HG03520 (cell line): Measurements from ENCODE around the gene HSPBP1.
"Not testable (repeated sequence)": the region's sequence is repeated elsewhere in the genome, so short reads cannot be mapped to it uniquely, and the experiment has no call there.

Source experiments
- ATAC-seq: cut with Tn5 transposase; IDR thresholded peaks from one replicate; pipeline ENCODE4 v1.9.1; 2021; ENCODE audit warnings: mild to moderate bottlenecking, moderate library complexity; ENCODE audit not compliant: unreplicated experiment

HSPBP1 gene

GRCh38 chr19:55241143-55241934 is 38.6 kb downstream of the HSPBP1 start:
- ATAC-seq = no peak

- ATAC-seq = no peak
Measured at GRCh38 chr19:55240713-55241020, 39.2 kb downstream of the HSPBP1 start.

GRCh38 chr19:55239004-55239403 is 40.9 kb downstream of the HSPBP1 start:
- no peak for ATAC-seq

- no peak for ATAC-seq
Measured at GRCh38 chr19:55238030-55238429, 41.9 kb downstream of the HSPBP1 start.

GRCh38 chr19:55232986-55233385 is 46.9 kb downstream of the HSPBP1 start:
- no peak for ATAC-seq

- no peak for ATAC-seq
Measured at GRCh38 chr19:55232286-55232602, 47.7 kb downstream of the HSPBP1 start.

GRCh38 chr19:55231391-55232285 is 48.3 kb downstream of the HSPBP1 start:
- no peak for ATAC-seq

GRCh38 chr19:55230780-55231179 is 49.1 kb downstream of the HSPBP1 start:
- ATAC-seq = no peak

GRCh38 chr19:55230329-55230728 is 49.6 kb downstream of the HSPBP1 start:
- ATAC-seq = no peak

- no peak for ATAC-seq
Measured at GRCh38 chr19:55229789-55230182, 50.1 kb downstream of the HSPBP1 start.

GRCh38 chr19:55229145-55229788 is 50.6 kb downstream of the HSPBP1 start:
- no peak for ATAC-seq

GRCh38 chr19:55228403-55229031 is 51.4 kb downstream of the HSPBP1 start, which contains the start of gene TMEM86B:
TSS of gene TMEM86B (minus strand) at chr19:55228763. CDS start at chr19:55228741, 22 bp downstream.
- ATAC-seq = no peak

- no peak for ATAC-seq
Measured at GRCh38 chr19:55228015-55228391, 51.9 kb downstream of the HSPBP1 start.

- ATAC-seq = no peak
Measured at GRCh38 chr19:55227241-55228014, 52.5 kb downstream of the HSPBP1 start.

GRCh38 chr19:55226788-55227187 is 53.1 kb downstream of the HSPBP1 start:
- no peak for ATAC-seq

- no peak for ATAC-seq
Measured at GRCh38 chr19:55226273-55226672, 53.6 kb downstream of the HSPBP1 start.

- no peak for ATAC-seq
Measured at GRCh38 chr19:55225415-55225958, 54.4 kb downstream of the HSPBP1 start.

GRCh38 chr19:55224679-55225414 is 55.1 kb downstream of the HSPBP1 start:
- ATAC-seq = not testable (repeated sequence)

- ATAC-seq = no peak
Measured at GRCh38 chr19:55224038-55224665, 55.8 kb downstream of the HSPBP1 start.
